ENCODE data around the gene USP4.

GRCh38 chr3:49377483-49377882, 37.6 kb upstream of the USP4 start:
- TF ChIP-seq CTCF (IDR thresholded peaks at IDR 0.05; ENCODE audit: insufficient read depth, low read depth, low read length) (no peak), EZH2 (IDR thresholded peaks at IDR 0.05; ENCODE audit: insufficient read depth, low read length) (no peak)

Data from astrocyte (in vitro differentiated cells and primary cell).